Suprapubic skin (tissue), 4 donors: ENCODE measurements around the gene RBM38. TPM values are rescaled to one million over a fixed set of nuclear protein-coding genes. Genes with fewer than 3 reads are reported as not detected.
"Not testable (repeated sequence)": the region's sequence is repeated elsewhere in the genome, so short reads cannot be mapped to it uniquely, and the experiment has no call there.

ENCODE experiments used
- DNase-seq, 2 donors: peaks; one replicate each; pipeline ENCODE4 v3.0.0-alpha.2; 2019; ENCODE audit warnings: low spot score in 2 of 2
- H3K27ac ChIP-seq: fragments of 200-600 bp; sonication (generic); one replicate; pipeline ENCODE4 v1.5.1; 2019
- H3K27me3 ChIP-seq: fragments of 200-600 bp; sonication (generic); one replicate; pipeline ENCODE4 v1.5.1; 2019
- H3K36me3 ChIP-seq: fragments of 200-600 bp; sonication (generic); one replicate; pipeline ENCODE4 v1.5.1; 2019
- H3K4me1 ChIP-seq: fragments of 200-600 bp; sonication (generic); one replicate; pipeline ENCODE4 v1.5.1; 2019
- H3K4me3 ChIP-seq: fragments of 200-600 bp; sonication (generic); one replicate; pipeline ENCODE4 v1.5.1; 2019; ENCODE audit warnings: mild to moderate bottlenecking
- H3K9me3 ChIP-seq: fragments of 200-600 bp; sonication (generic); one replicate; pipeline ENCODE4 v1.5.1; 2019
- EP300 ChIP-seq: sonication (generic); formaldehyde crosslinking; IDR thresholded peaks from one replicate; pipeline ENCODE4 v1.6.1; 2017; ENCODE audit warnings: antibody characterized with exemption
- POLR2A ChIP-seq, 2 donors: fragments of 450-650 bp; IDR thresholded peaks; one replicate each; pipeline ENCODE4 v1.6.1; 2017; ENCODE audit warnings: antibody characterized with exemption in 2 of 2, mild to moderate bottlenecking in 2 of 2, moderate library complexity in 2 of 2
- POLR2AphosphoS5 ChIP-seq, 3 donors: sonication (generic); formaldehyde crosslinking; IDR thresholded peaks; one replicate each; pipeline ENCODE4 v1.6.1; 2017; ENCODE audit warnings: antibody characterized with exemption in 3 of 3
- WGBS: methylation state at CpG from one replicate; pipeline ENCODE4 v1.1.5; 2018; 5-methylcytosine and 5-hydroxymethylcytosine counted together
- total RNA-seq, 4 donors: library from RNA; depleted of rRNA; stranded (reverse); fragments of >200 nt; gene quantifications; one replicate each; pipeline ENCODE4 v1.1.0, GENCODE V29; 2016
- TF ChIP-seq, protein P1 (sequence below), 2 donors: fragments of 200-600 bp in 1 of 2; fragments of 450-650 bp in 1 of 2; sonication (generic) in 1 of 2; IDR thresholded peaks; one replicate each; pipeline ENCODE4 v1.5.1; 2016 to 2019; ENCODE audit warnings: antibody characterized with exemption in 2 of 2, mild to moderate bottlenecking in 1 of 2, moderate library complexity in 1 of 2

RBM38 gene
- 10 to 100 TPM in 3 of 4 donors, 1 to 10 TPM in 1; 8.7 to 16.7 (median 12.8) TPM for total RNA-seq

DNA sequence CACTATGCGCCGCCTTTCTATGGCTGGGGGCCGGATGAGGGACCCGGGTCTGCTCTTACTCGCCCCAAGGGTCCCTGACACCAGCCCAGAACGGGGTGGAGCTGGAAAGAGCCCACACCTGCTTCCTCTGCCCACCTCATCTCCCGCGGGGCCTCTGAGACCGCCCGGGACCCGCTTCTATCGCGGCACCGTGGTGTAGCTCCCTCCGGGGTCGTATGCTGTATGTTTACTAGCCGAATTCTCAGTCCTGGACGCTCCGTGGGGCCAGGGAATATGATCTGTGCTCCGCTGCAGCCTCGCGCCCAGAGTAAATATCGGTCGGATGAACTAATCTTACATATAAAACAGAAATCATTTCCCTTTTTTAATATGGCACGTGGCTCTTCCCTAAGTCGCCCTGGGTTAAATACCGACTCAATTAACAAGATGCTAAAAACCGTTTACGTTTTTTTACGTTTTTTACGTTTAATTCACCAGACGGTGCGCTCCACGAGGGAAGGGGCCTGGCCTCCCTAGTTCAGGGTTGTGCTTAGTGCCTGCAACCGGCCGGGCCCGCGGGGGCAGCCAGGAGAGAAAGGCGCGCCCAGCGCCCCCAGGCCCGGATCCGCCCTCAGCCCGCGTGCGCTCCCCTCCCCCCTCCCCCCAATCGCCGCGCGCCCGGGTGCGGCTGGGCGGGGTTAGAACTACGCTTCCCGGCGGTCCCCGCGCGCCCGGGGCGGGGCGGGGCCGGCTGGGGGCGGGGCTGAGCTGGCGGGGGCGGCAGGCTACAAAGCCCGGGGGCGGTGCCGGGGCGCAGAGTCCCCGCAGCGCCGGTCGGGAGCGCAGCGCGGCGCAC, at the start of gene RBM38:
TSS of gene RBM38 (plus strand) at position 793 of the 835 bp plus-strand sequence. CDS start 186 bp downstream, outside the sequence.
- Histone ChIP-seq H3K4me1 (peaks cover 60% of the 10 kb centered on the region), H3K9me3 (no peaks in the 10 kb centered on the region), H3K4me3 (peak within 1 kb of the TSS; percentile 79), H3K27me3 (no peaks in the 10 kb centered on the region), H3K27ac (peak within 1 kb of the TSS; percentile 67), H3K36me3 (peaks cover 6% of the 10 kb centered on the region)
- no peak for DNase-seq
- 42% methylated on average over 31 of the region's 78 CpGs for WGBS
- no peak for TF ChIP-seq POLR2AphosphoS5 (IDR thresholded peaks at IDR 0.05)
- no peak for TF ChIP-seq POLR2A (IDR thresholded peaks at IDR 0.05)
- no peak for TF ChIP-seq EP300
- TF ChIP-seq, protein P1, sequence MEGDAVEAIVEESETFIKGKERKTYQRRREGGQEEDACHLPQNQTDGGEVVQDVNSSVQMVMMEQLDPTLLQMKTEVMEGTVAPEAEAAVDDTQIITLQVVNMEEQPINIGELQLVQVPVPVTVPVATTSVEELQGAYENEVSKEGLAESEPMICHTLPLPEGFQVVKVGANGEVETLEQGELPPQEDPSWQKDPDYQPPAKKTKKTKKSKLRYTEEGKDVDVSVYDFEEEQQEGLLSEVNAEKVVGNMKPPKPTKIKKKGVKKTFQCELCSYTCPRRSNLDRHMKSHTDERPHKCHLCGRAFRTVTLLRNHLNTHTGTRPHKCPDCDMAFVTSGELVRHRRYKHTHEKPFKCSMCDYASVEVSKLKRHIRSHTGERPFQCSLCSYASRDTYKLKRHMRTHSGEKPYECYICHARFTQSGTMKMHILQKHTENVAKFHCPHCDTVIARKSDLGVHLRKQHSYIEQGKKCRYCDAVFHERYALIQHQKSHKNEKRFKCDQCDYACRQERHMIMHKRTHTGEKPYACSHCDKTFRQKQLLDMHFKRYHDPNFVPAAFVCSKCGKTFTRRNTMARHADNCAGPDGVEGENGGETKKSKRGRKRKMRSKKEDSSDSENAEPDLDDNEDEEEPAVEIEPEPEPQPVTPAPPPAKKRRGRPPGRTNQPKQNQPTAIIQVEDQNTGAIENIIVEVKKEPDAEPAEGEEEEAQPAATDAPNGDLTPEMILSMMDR (IDR thresholded peaks at IDR 0.05): no peak

DNA sequence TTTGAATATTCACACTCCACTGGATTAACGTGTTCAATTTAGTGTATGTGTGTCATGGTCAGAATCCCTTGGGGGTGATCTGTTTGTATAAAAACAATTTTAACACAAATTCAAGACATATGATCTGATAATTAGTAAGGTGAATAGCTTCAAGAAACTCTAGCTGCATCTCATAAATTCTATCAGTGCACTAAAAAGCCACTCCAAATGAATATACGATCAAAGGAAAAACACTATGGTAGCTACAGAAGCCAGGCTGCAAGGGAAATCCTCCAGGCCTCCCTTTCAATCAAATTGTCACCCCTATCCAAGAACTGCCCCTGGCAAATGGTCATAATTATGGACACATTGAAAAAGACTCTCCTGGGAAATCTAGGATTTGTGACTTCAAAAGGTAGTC, 49.5 kb upstream of the RBM38 start:
- DNase-seq: no peak
- Histone ChIP-seq H3K27ac (no peak overlapping the region), H3K27me3 (peaks cover 3% of the 10 kb centered on the region), H3K36me3 (no peaks in the 10 kb centered on the region), H3K4me3 (no peak overlapping the region), H3K9me3 (no peaks in the 10 kb centered on the region), H3K4me1 (no peaks in the 10 kb centered on the region)
- WGBS: 78% methylated on average over 2 of the region's 2 CpGs
- TF ChIP-seq, protein P1 (IDR thresholded peaks at IDR 0.05): no peak
- TF ChIP-seq EP300 (no peak), POLR2AphosphoS5 (IDR thresholded peaks at IDR 0.05) (no peak), POLR2A (IDR thresholded peaks at IDR 0.05) (no peak)

- peaks cover 1% of the 10 kb centered on the region for H3K27me3 ChIP-seq
- no peaks in the 10 kb centered on the region for H3K4me1 ChIP-seq
- no peak overlapping the region for H3K27ac ChIP-seq
- no peaks in the 10 kb centered on the region for H3K9me3 ChIP-seq
- no peaks in the 10 kb centered on the region for H3K36me3 ChIP-seq
- no peak overlapping the region for H3K4me3 ChIP-seq
- no peak for DNase-seq
- 54% methylated on average over 2 of the region's 2 CpGs for WGBS
- TF ChIP-seq, protein P1 (IDR thresholded peaks at IDR 0.05): no peak
- no peak for TF ChIP-seq POLR2A (IDR thresholded peaks at IDR 0.05)
- TF ChIP-seq EP300: no peak
- TF ChIP-seq POLR2AphosphoS5 (IDR thresholded peaks at IDR 0.05): no peak
Measured at GRCh38 chr20:57342829-57343228, 48.4 kb upstream of the RBM38 start.

DNA sequence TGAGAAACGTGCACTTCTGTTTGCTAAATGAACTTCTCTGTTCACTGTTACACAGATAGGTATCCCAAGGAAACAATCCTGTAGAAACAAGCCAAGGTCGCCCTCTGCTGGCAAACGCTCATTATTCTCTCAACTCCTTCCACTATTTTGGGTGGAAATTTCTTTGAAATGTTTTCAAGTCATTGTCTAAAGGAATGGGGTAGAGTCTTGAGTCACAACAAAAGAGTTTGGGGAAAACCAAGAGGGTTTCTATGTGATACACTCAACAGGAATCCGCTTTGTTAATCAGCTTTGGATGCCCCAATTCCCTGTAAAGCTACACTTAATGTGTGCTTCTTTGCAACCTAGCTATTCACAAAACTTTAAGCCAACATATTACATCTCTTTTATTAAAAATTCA, 44.7 kb upstream of the RBM38 start:
- TF ChIP-seq, protein P1 (IDR thresholded peaks at IDR 0.05): peak; percentile 60 to 65
- TF ChIP-seq EP300: no peak
- DNase-seq: peak in 1 of 2 donors; percentile 86
- no peak overlapping the region for H3K4me3 ChIP-seq
- no peak overlapping the region for H3K27ac ChIP-seq
- 1% methylated on average over 4 of the region's 4 CpGs for WGBS
- H3K9me3 ChIP-seq: no peaks in the 10 kb centered on the region
- peaks cover 6% of the 10 kb centered on the region for H3K4me1 ChIP-seq
- no peaks in the 10 kb centered on the region for H3K36me3 ChIP-seq
- H3K27me3 ChIP-seq: no peaks in the 10 kb centered on the region

DNA sequence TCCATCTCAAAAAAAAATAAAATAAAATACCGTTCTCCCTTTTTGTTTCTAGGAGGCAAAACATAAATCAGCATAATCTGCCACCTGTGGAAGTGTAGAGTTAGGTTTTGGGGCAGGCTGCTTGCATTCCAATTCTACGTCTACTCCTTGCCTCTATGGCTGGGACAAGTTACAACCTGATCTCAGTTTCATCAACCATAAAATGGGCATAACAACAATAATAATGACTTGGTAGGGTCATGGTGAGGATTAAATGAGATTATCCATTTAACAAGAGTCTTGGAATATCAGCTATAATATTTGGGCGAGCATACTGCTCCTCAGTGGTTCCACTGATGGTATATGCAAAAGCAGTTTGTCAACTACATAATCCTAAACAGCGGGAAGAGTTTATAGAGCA, 43.8 kb upstream of the RBM38 start:
- Histone ChIP-seq H3K4me3 (no peak overlapping the region), H3K9me3 (no peaks in the 10 kb centered on the region), H3K27ac (no peak overlapping the region), H3K36me3 (no peaks in the 10 kb centered on the region), H3K4me1 (peaks cover 15% of the 10 kb centered on the region), H3K27me3 (no peaks in the 10 kb centered on the region)
- TF ChIP-seq POLR2AphosphoS5 (IDR thresholded peaks at IDR 0.05) (no peak), EP300 (no peak), POLR2A (IDR thresholded peaks at IDR 0.05) (no peak)
- DNase-seq: no peak
- WGBS: 73% methylated on average over 4 of the region's 4 CpGs

- H3K4me3 ChIP-seq, DNase-seq, H3K27me3 ChIP-seq, H3K9me3 ChIP-seq, H3K36me3 ChIP-seq, H3K27ac ChIP-seq: not testable (repeated sequence)
- 70% methylated on average over 32 of the region's 47 CpGs for WGBS
- H3K4me1 ChIP-seq: peaks cover 21% of the 10 kb centered on the region
Measured at GRCh38 chr20:57348200-57348921, 42.8 kb upstream of the RBM38 start.

GRCh38 chr20:57348922-57349574, 42.1 kb upstream of the RBM38 start:
- 94% methylated on average over 19 of the region's 21 CpGs for WGBS
- H3K27me3 ChIP-seq, H3K4me3 ChIP-seq, H3K36me3 ChIP-seq, H3K27ac ChIP-seq, DNase-seq, H3K9me3 ChIP-seq: not testable (repeated sequence)
- H3K4me1 ChIP-seq: peaks cover 21% of the 10 kb centered on the region
